PC-3 (cell line): ENCODE data around the gene UNCX.

Source experiments
- CTCF ChIP-seq: fragments of 300-600 bp; sonication (generic); conservative IDR thresholded peaks from 2 replicates; pipeline ENCODE4 v1.5.1; 2017; ENCODE audit warnings: antibody characterized with exemption, low read depth, mild to moderate bottlenecking, low read length
- EZH2 ChIP-seq: fragments of 300-600 bp; sonication (generic); IDR thresholded peaks from one replicate; pipeline ENCODE4 v1.6.1; 2017; ENCODE audit warnings: antibody characterized with exemption, mild to moderate bottlenecking, low read length; ENCODE audit not compliant: unreplicated experiment

GRCh38 chr7:1260244-1260635 lies 27.6 kb downstream of the UNCX start:
- TF ChIP-seq CTCF (no peak), EZH2 (no peak)
